H1 (cell line): ENCODE data around the gene CPLX1. TPM values are rescaled to one million over a fixed set of nuclear protein-coding genes. Genes with fewer than 3 reads are reported as not detected.

Experiments
- CTCF ChIA-PET: fragments of 300-600 bp; sonication (Branson Sonifier 250); formaldehyde crosslinking; loops from one replicate; lab custom pipeline; 2021; ENCODE audit not compliant: partially characterized antibody; lab: Charles Lee
- POLR2A ChIA-PET: fragments of 300-600 bp; sonication (Branson Sonifier 250); formaldehyde crosslinking; loops from one replicate; lab custom pipeline; 2021; ENCODE audit warnings: inconsistent platforms; ENCODE audit not compliant: partially characterized antibody; lab: Charles Lee
- DNase-seq, 2 experiments: peaks; one replicate each; pipeline versions ENCODE4 v3.0.0 to v3.0.0-alpha.2; 2010 to 2022; ENCODE audit warnings: low spot score in 2 of 2, low read depth in 1 of 2, mixed read lengths in 1 of 2
- FAIRE-seq: peaks from 2 replicates; lab custom pipeline; 2011; peaks lifted over from hg19 to GRCh38; lab: Jason Lieb, UNC
- H2AFZ ChIP-seq: 2 replicates; pipeline ENCODE4 v1.8.1; 2012; ENCODE audit warnings: low read length, inconsistent platforms
- H2AK5ac ChIP-seq: 2 replicates; pipeline ENCODE4 v1.6.1; 2013; ENCODE audit warnings: low read depth, low read length
- H2BK120ac ChIP-seq: replicated peaks from 2 replicates; pipeline ENCODE3; 2013; ENCODE audit warnings: low read depth, low read length, inconsistent platforms
- H2BK12ac ChIP-seq: 2 replicates; pipeline ENCODE4 v1.6.1; 2013; ENCODE audit warnings: low read depth, low read length
- H2BK15ac ChIP-seq: 2 replicates; pipeline ENCODE4 v1.6.1; 2013; ENCODE audit warnings: low read length
- H2BK20ac ChIP-seq: 2 replicates; pipeline ENCODE4 v1.6.1; 2013; ENCODE audit warnings: low read length
- H2BK5ac ChIP-seq: 2 replicates; pipeline ENCODE4 v1.6.1; 2013; ENCODE audit warnings: low read depth, low read length
- H3K14ac ChIP-seq: 2 replicates; pipeline ENCODE4 v1.6.1; 2013; ENCODE audit warnings: inconsistent platforms; ENCODE audit not compliant: insufficient read length
- H3K18ac ChIP-seq: 2 replicates; pipeline ENCODE4 v1.6.1; 2013; ENCODE audit warnings: low read length; ENCODE audit errors: extremely low read depth
- H3K23ac ChIP-seq: 2 replicates; pipeline ENCODE4 v1.6.1; 2013; ENCODE audit warnings: inconsistent platforms; ENCODE audit not compliant: insufficient read length
- H3K23me2 ChIP-seq: 2 replicates; pipeline ENCODE4 v1.6.1; 2013; ENCODE audit warnings: low read depth, low read length
- H3K27ac ChIP-seq: 2 replicates; pipeline ENCODE4 v1.6.1; 2011; ENCODE audit warnings: low read depth, low read length, inconsistent platforms
- H3K27me3 ChIP-seq, 4 experiments: replicated peaks in 1 of 4; 1 replicate in 1 of 4; 2 replicates in 3 of 4; pipeline versions ENCODE4 v1.6.1 to v1.8.1; 2011 to 2013; ENCODE audit warnings: low read length in 3 of 4, mild to moderate bottlenecking in 3 of 4, inconsistent platforms in 2 of 4, mixed read lengths in 2 of 4, moderate library complexity in 1 of 4; ENCODE audit not compliant: control insufficient read depth in 3 of 4, insufficient read depth in 3 of 4; ENCODE audit errors: extremely low read depth in 1 of 4
- H3K36me3 ChIP-seq, 4 experiments: 2 replicates each; pipeline versions ENCODE4 v1.6.1 to v1.8.1; 2011 to 2013; ENCODE audit warnings: mild to moderate bottlenecking in 4 of 4, low read length in 3 of 4, moderate library complexity in 2 of 4, control low read depth in 1 of 4, inconsistent platforms in 1 of 4; ENCODE audit not compliant: insufficient read depth in 4 of 4, control insufficient read depth in 2 of 4
- H3K4ac ChIP-seq: replicated peaks from 2 replicates; pipeline ENCODE3; 2013; ENCODE audit warnings: low read length, low read depth, mixed read lengths, inconsistent platforms; ENCODE audit not compliant: insufficient read length
- H3K4me1 ChIP-seq, 4 experiments: replicated peaks in 1 of 4; 1 replicate in 1 of 4; 2 replicates in 3 of 4; pipeline versions ENCODE4 v1.6.1 to v1.8.1; 2011 to 2013; ENCODE audit warnings: low read length in 3 of 4, inconsistent platforms in 2 of 4, mixed read lengths in 1 of 4; ENCODE audit not compliant: insufficient read depth in 4 of 4, control insufficient read depth in 3 of 4
- H3K4me2 ChIP-seq, 2 experiments: 2 replicates each; pipeline versions ENCODE4 v1.6.1 to v1.8.1; 2011 to 2013; ENCODE audit warnings: low read depth in 2 of 2, low read length in 2 of 2, control low read depth in 1 of 2, inconsistent platforms in 1 of 2, mild to moderate bottlenecking in 1 of 2; ENCODE audit not compliant: insufficient read depth in 1 of 2
- H3K4me3 ChIP-seq, 4 experiments: fragments of 200-600, 300-600 bp in 1 of 4; sonication (generic), shearing (Covaris generic), sonication (Bioruptor Twin) in 1 of 4; 2 replicates each; pipeline versions ENCODE4 v1.5.1 to v1.8.1; 2011 to 2016; ENCODE audit warnings: low read length in 4 of 4, low read depth in 3 of 4, control low read depth in 2 of 4, inconsistent platforms in 2 of 4, mild to moderate bottlenecking in 2 of 4, mixed read lengths in 1 of 4, moderate library complexity in 1 of 4; ENCODE audit not compliant: insufficient read depth in 2 of 4; ENCODE audit errors: extremely low read depth in 1 of 4
- H3K56ac ChIP-seq: replicated peaks from 2 replicates; pipeline ENCODE3; 2013; ENCODE audit warnings: low read depth, mild to moderate bottlenecking, mixed read lengths, low read length, inconsistent platforms; ENCODE audit not compliant: insufficient read length
- H3K79me1 ChIP-seq: 2 replicates; pipeline ENCODE4 v1.6.1; 2013; ENCODE audit warnings: low read depth, low read length, control low read depth
- H3K79me2 ChIP-seq, 2 experiments: 2 replicates each; pipeline versions ENCODE4 v1.6.1 to v1.8.1; 2012 to 2013; ENCODE audit warnings: low read length in 2 of 2, mild to moderate bottlenecking in 2 of 2, inconsistent platforms in 1 of 2; ENCODE audit not compliant: insufficient read depth in 2 of 2, control insufficient read depth in 1 of 2
- H3K9ac ChIP-seq, 4 experiments: replicated peaks in 1 of 4; 1 replicate in 1 of 4; 2 replicates in 3 of 4; pipeline versions ENCODE4 v1.6.1 to v1.8.1; 2011 to 2013; ENCODE audit warnings: low read depth in 3 of 4, low read length in 3 of 4, control low read depth in 2 of 4, mild to moderate bottlenecking in 2 of 4, moderate library complexity in 2 of 4, inconsistent platforms in 1 of 4; ENCODE audit errors: extremely low read depth in 1 of 4
- H3K9me3 ChIP-seq, 2 experiments: 2 replicates each; pipeline versions ENCODE4 v1.6.1 to v1.8.1; 2012 to 2013; ENCODE audit warnings: mild to moderate bottlenecking in 2 of 2, moderate library complexity in 2 of 2, control low read depth in 1 of 2, inconsistent platforms in 1 of 2, low read depth in 1 of 2, low read length in 1 of 2, mixed read lengths in 1 of 2; ENCODE audit not compliant: insufficient read depth in 2 of 2
- H4K20me1 ChIP-seq, 2 experiments: replicated peaks in 1 of 2; 2 replicates each; pipeline versions ENCODE3 to v1.8.1; 2011 to 2013; ENCODE audit warnings: inconsistent platforms in 2 of 2, low read length in 2 of 2, mild to moderate bottlenecking in 1 of 2; ENCODE audit not compliant: insufficient read depth in 2 of 2, control insufficient read depth in 1 of 2
- H4K5ac ChIP-seq: 2 replicates; pipeline ENCODE4 v1.6.1; 2013; ENCODE audit warnings: low read length, low read depth, mixed read lengths, inconsistent platforms; ENCODE audit not compliant: insufficient read length
- H4K8ac ChIP-seq: 2 replicates; pipeline ENCODE4 v1.8.0; 2013; ENCODE audit warnings: mild to moderate bottlenecking, moderate library complexity, low read length, inconsistent platforms; ENCODE audit not compliant: insufficient read depth; ENCODE audit errors: extremely low read depth
- H4K91ac ChIP-seq: replicated peaks from 2 replicates; pipeline ENCODE3; 2013; ENCODE audit warnings: low read length, mixed read lengths, inconsistent platforms; ENCODE audit not compliant: insufficient read length
- ASH2L ChIP-seq: fragments of 200-600, 300-600 bp; sonication (generic); IDR thresholded peaks from one replicate; pipeline ENCODE4 v1.7.1; 2017; ENCODE audit warnings: low read length
- ATF3 ChIP-seq: IDR thresholded peaks from 2 replicates; pipeline ENCODE4 v1.6.1; 2011; ENCODE audit warnings: low read depth, mild to moderate bottlenecking, low read length; ENCODE audit not compliant: insufficient read depth
- BCL11A ChIP-seq, 2 experiments: IDR thresholded peaks; one replicate each; pipeline ENCODE4 v1.6.1; 2011; ENCODE audit warnings: low read depth in 2 of 2, low read length in 2 of 2, mild to moderate bottlenecking in 2 of 2
- CREB1 ChIP-seq: IDR thresholded peaks from 2 replicates; pipeline ENCODE4 v1.6.1; 2012; ENCODE audit warnings: inconsistent platforms
- CTBP2 ChIP-seq: IDR thresholded peaks from 2 replicates; pipeline ENCODE4 v1.7.0; 2011; ENCODE audit warnings: borderline replicate concordance, mild to moderate bottlenecking, moderate library complexity, mixed read lengths, low read length; ENCODE audit not compliant: insufficient read depth, insufficient read length
- FOSL1 ChIP-seq: IDR thresholded peaks from 2 replicates; pipeline ENCODE4 v1.6.1; 2011; ENCODE audit warnings: mild to moderate bottlenecking, low read depth, low read length, moderate library complexity; ENCODE audit not compliant: insufficient read depth
- GABPA ChIP-seq: IDR thresholded peaks from 2 replicates; pipeline ENCODE4 v1.6.1; 2011; ENCODE audit warnings: mild to moderate bottlenecking, low read length, moderate library complexity, borderline replicate concordance; ENCODE audit not compliant: insufficient read depth
- JUND ChIP-seq: IDR thresholded peaks from 2 replicates; pipeline ENCODE4 v1.6.1; 2011; ENCODE audit warnings: mild to moderate bottlenecking, improper control_type of control experiment, low read length
- KDM1A ChIP-seq: fragments of 200-600, 300-600 bp; sonication (generic); IDR thresholded peaks from 2 replicates; pipeline ENCODE4 v1.7.1; 2016; ENCODE audit warnings: mild to moderate bottlenecking, low read length, borderline replicate concordance
- RXRA ChIP-seq: IDR thresholded peaks from 2 replicates; pipeline ENCODE4 v1.6.1; 2011; ENCODE audit warnings: low read depth, mild to moderate bottlenecking, low read length, moderate library complexity; ENCODE audit not compliant: insufficient read depth
- SP4 ChIP-seq: IDR thresholded peaks from 2 replicates; pipeline ENCODE4 v1.6.1; 2012; ENCODE audit warnings: low read length, inconsistent platforms
- TAF1 ChIP-seq: IDR thresholded peaks from 2 replicates; pipeline ENCODE4 v1.6.1; 2011; ENCODE audit warnings: mild to moderate bottlenecking, low read depth, low read length
- YY1 ChIP-seq: IDR thresholded peaks from 2 replicates; pipeline ENCODE4 v1.6.1; 2011; ENCODE audit warnings: low read depth, mild to moderate bottlenecking, low read length
- ZNF274 ChIP-seq: IDR thresholded peaks from 2 replicates; pipeline ENCODE4 v1.7.0; 2012; ENCODE audit warnings: low read length, borderline replicate concordance; ENCODE audit errors: extremely low read depth
- WGBS, 2 experiments: shearing (Covaris generic) in 1 of 2; methylation state at CpG; one replicate each; pipeline versions ENCODE4 v1.1.6 to v1.1.7; 2013 to 2015; ENCODE audit warnings: low lambda C conversion rate in 2 of 2, mixed read lengths in 2 of 2, inconsistent platforms in 1 of 2, low coverage in 1 of 2, missing lambda C conversion rate in 1 of 2; ENCODE audit not compliant: insufficient replicate concordance in 2 of 2, insufficient coverage in 1 of 2, insufficient read length in 1 of 2; ENCODE audit errors: extremely low coverage in 1 of 2, missing lambda C conversion rate in 1 of 2; 5-methylcytosine and 5-hydroxymethylcytosine counted together
- polyA plus RNA-seq, 7 experiments: library from polyadenylated mRNA; depleted of rRNA in 3 of 7; stranded (reverse) in 5 of 7; unstranded in 2 of 7; fragments of >200 nt in 5 of 7; fragments of 200-250 nt in 2 of 7; gene quantifications; 1 replicate in 5 of 7; 2 replicates in 1 of 7; 4 replicates in 1 of 7; pipeline versions ENCODE4 v1.2.1 to v1.2.3, GENCODE V29; 2011 to 2013; ENCODE audit warnings: missing spikeins in 2 of 7, mixed read lengths in 2 of 7
- total RNA-seq: library from RNA; stranded (reverse); fragmentation: NEBNext Ultra II Directional; extraction: Animal tissue kit (Norgen Biotek cat#: 25700); gene quantifications from 2 replicates; pipeline ENCODE4 v1.2.1, GENCODE V29; 2021

Gene CPLX1
- total and polyA plus RNA-seq, 2 of the 8 experiments (the other 6 are each of a cell fraction or from before 2014, with no cell fraction given) = 0.32 to 0.56 TPM

GRCh38 chr4:751676-752075 lies 74.3 kb downstream of the CPLX1 start:
- Histone ChIP-seq H3K18ac (no peak overlapping the region), H3K27me3 (no peaks in the 10 kb centered on the region), H3K56ac (no peak overlapping the region), H3K79me2 (peaks cover 0 to 12% of the 10 kb centered on the region in 2 experiments; a peak in 1 of 4 replicates), H2AFZ (no peak overlapping the region), H4K20me1 (peaks cover 12 to 15% of the 10 kb centered on the region in 2 experiments), H2BK120ac (no peak overlapping the region), H2BK20ac (no peak overlapping the region), H3K23ac (no peak overlapping the region), H4K91ac (no peak overlapping the region), H2BK15ac (no peak overlapping the region), H2AK5ac (no peak overlapping the region), H3K36me3 (peaks cover 0 to 12% (median 4%) of the 10 kb centered on the region in 4 experiments; a peak in 5 of 8 replicates), H3K23me2 (no peaks in the 10 kb centered on the region), H3K9me3 (no peaks in the 10 kb centered on the region), H3K27ac (no peak overlapping the region), H3K9ac (no peak overlapping the region), H2BK12ac (no peak overlapping the region), H3K4me3 (no peak overlapping the region), H3K4me1 (no peaks in the 10 kb centered on the region), H4K5ac (no peak overlapping the region), H3K4me2 (no peak overlapping the region), H2BK5ac (no peak overlapping the region), H3K14ac (no peak overlapping the region), H4K8ac (no peak overlapping the region), H3K4ac (no peak overlapping the region), H3K79me1 (peaks cover 3% of the 10 kb centered on the region; the same call in 1 of the 2 replicates)
- CTCF ChIA-PET = interaction anchor here (1.1 to 1.3 kb wide), 2 partner anchors 9 to 77 kb away, joined by 3 to 4 read pairs; no protein-coding TSS in a partner anchor
- POLR2A ChIA-PET = interaction anchor here (0.6 kb wide), 1 partner anchor 158 kb away, joined by 3 read pairs; no protein-coding TSS in a partner anchor
- no peak for DNase-seq
- FAIRE-seq = no peak
- 88% methylated on average over 15 of the region's 15 CpGs; no CpG with 5 or more reads in 1 of the 2 experiments for WGBS, 2 experiments
- TF ChIP-seq YY1 = no peak
- no peak for TF ChIP-seq GABPA
- TF ChIP-seq ZNF274 = no peak
- no peak for TF ChIP-seq SP4
- TF ChIP-seq KDM1A = no peak
- TF ChIP-seq ATF3 = no peak
- TF ChIP-seq CTBP2 = no peak
- no peak for TF ChIP-seq TAF1
- TF ChIP-seq FOSL1 = no peak
- TF ChIP-seq ASH2L = no peak
- TF ChIP-seq RXRA = no peak
- no peak for TF ChIP-seq CREB1
- no peak for TF ChIP-seq BCL11A (IDR thresholded peaks at IDR 0.05; ENCODE audit: low read depth in 2 of 2, low read length in 2 of 2)
- TF ChIP-seq JUND = no peak
